ENCODE measurements around the gene SFXN1. TPM values are rescaled to one million over a fixed set of nuclear protein-coding genes. Genes with fewer than 3 reads are reported as not detected.
A peak's percentile ranks its signal among the peaks of the same experiment; 100 is the strongest.
"Not testable (repeated sequence)": the region's sequence is repeated elsewhere in the genome, so short reads cannot be mapped to it uniquely, and the experiment has no call there.

SFXN1 gene, protein sequence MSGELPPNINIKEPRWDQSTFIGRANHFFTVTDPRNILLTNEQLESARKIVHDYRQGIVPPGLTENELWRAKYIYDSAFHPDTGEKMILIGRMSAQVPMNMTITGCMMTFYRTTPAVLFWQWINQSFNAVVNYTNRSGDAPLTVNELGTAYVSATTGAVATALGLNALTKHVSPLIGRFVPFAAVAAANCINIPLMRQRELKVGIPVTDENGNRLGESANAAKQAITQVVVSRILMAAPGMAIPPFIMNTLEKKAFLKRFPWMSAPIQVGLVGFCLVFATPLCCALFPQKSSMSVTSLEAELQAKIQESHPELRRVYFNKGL
- total RNA-seq, result 81.3 TPM

DNA sequence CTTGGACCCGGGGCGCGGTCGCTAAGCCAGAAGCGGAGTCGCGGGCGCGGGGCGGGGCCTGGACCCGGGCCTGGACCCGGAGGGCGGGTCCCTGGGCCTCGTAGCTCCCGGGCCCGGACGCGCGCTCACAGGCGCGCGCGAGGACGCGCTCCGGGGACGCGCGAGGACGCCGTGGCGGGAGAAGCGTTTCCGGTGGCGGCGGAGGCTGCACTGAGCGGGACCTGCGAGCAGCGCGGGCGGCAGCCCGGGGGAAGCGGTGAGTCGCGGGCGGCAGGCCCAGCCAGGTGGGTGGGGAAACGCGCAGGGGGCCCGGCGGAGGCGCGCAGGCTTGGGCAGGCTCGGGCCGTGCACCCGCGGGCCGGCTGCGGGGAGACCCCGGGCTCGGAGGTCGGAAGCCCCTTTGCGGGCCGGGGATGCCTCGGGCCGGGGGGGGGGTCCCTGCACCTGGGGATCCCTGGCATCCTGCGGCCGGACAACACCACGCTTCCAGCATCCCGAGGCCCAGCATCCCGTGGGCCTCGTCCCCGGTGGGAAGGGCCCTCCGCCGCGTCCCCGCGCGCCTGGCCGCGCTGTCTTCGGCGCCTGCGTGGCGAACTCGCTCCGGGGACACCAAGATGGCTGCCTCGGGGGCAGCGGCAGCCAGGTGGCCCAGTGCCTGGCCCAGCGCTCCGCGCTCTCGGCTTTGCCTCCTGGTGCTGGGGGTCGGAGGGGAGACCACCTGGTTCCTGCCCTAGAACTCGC lies at the start of gene SFXN1:
Gene SFXN1 (plus strand): TSS at position 177 of the 741 bp plus-strand sequence. CDS start 13,544 bp downstream, outside the sequence.
- peak; percentile 56 to 60 (median 57) for DNase-seq (ENCODE audit: low read depth in 2 of 3, low spot score in 2 of 3)

- DNase-seq (ENCODE audit: low read depth in 2 of 3, low spot score in 2 of 3), result no peak
Observed at GRCh38 chr5:175434800-175435199, 43.6 kb upstream of the SFXN1 start.

DNA sequence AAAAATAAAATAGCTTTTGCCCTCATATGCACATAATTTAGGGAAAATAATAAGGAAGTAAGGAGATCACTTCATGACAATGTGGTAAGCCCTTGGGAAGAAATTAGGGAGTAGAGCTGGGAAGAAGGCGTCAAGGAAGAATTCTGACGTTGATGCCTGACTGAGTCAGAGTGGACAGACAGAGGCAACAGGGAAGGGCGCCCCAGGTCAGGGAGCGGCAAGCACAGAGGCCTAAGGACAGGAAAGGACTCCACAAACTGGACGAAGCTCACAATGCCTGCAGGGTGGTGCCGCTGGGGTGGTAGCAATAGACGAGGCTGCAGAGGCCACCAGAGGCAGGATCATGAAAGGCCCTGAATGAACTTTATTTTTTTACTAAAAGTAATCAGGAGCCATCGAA lies 42.0 kb upstream of the SFXN1 start:
- DNase-seq (ENCODE audit: low read depth in 2 of 3, low spot score in 2 of 3), result no peak

DNA sequence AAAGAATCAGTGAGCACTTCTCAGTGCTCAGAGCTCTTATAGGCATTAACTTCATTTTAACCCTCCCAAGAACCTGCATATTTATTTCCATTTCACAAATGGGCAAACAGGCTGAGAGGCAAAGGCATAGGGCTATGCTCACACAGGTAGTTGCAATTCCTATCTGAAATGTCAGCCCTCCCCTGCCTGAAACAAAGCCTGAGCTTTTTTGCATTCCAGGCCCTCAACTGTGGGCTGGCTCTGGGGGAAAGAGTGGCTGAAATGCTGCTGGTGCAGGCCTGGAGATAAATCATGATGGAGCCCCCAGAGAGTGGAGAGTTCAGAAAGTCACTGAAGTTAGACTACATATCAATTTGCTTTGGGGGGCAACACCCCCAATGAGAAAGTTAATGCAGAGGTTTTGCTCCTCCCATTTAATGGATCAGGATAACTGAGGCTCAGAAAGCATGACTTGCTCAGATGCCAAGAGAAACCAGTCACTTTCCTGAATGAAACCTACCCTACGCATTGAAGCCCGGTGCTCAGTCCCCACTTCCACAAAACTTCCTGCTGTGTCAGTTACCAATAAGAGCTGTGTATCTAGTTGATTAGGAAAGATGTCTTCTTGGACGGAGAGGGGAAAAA lies 40.0 kb upstream of the SFXN1 start:
- DNase-seq (ENCODE audit: low read depth in 2 of 3, low spot score in 2 of 3), result no peak

GRCh38 chr5:175443514-175444059 lies 34.8 kb upstream of the SFXN1 start:
- no peak for DNase-seq (ENCODE audit: low read depth in 2 of 3, low spot score in 2 of 3)

GRCh38 chr5:175444060-175444904 lies 34.1 kb upstream of the SFXN1 start, which contains the start of gene DRD1:
Gene DRD1, minus strand, starts transcription at chr5:175444182. Its CDS starts 1,083 bp downstream, at chr5:175443099.
- DNase-seq (ENCODE audit: low read depth in 2 of 3, low spot score in 2 of 3), result peak in 2 of 3 donors; percentile 24 to 49

GRCh38 chr5:175444905-175445456 lies 33.4 kb upstream of the SFXN1 start:
- peak in 1 of 3 donors; percentile 5 for DNase-seq (ENCODE audit: low read depth in 2 of 3, low spot score in 2 of 3)

DNA sequence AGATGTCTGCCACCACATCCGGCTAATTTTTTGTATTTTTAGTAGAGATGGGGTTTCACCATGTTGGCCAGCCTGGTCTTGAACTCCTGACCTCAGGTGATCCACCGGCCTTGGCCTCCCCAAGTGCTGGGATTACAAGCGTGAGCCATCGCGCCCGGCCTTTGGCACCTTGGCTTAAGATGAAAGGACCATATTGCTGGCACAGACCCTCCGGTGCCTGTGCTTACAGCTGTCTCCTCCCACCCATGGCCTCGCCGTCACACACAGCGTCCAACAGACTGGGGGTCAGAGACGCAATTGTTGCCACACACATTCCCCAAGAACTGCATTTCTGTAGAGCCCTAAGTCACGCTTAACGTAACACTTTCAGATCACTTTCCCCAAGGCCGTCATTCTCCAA lies 32.0 kb upstream of the SFXN1 start:
- DNase-seq (ENCODE audit: low read depth in 2 of 3, low spot score in 2 of 3), result not testable (repeated sequence)

GRCh38 chr5:175447571-175447970 lies 30.8 kb upstream of the SFXN1 start:
- no peak for DNase-seq (ENCODE audit: low read depth in 2 of 3, low spot score in 2 of 3)

- DNase-seq (ENCODE audit: low read depth in 2 of 3, low spot score in 2 of 3), result no peak
Observed at GRCh38 chr5:175448276-175448675, 30.1 kb upstream of the SFXN1 start.

DNA sequence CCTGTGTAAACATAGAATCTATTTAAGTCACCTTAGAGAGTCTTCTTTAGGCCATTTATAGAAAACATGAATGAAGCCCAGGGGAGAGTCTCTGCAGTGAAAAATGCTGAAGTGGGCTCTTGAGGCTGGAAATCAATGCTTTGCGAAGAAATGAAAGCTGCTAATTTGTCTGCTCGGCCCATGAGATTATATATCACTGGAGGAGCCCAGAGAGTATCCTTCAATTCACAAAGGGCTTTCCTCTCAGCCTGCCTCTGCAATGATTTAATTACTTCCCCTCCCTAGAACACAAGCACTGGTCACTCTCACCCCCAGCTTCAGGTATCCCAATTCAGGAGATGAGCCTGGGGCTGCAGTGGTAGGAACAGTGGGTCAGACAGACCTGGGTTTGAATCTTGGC lies 26.2 kb upstream of the SFXN1 start:
- DNase-seq (ENCODE audit: low read depth in 2 of 3, low spot score in 2 of 3), result no peak

- DNase-seq (ENCODE audit: low read depth in 2 of 3, low spot score in 2 of 3), result not testable (repeated sequence)
Observed at GRCh38 chr5:175454338-175454737, 24.0 kb upstream of the SFXN1 start.

DNA sequence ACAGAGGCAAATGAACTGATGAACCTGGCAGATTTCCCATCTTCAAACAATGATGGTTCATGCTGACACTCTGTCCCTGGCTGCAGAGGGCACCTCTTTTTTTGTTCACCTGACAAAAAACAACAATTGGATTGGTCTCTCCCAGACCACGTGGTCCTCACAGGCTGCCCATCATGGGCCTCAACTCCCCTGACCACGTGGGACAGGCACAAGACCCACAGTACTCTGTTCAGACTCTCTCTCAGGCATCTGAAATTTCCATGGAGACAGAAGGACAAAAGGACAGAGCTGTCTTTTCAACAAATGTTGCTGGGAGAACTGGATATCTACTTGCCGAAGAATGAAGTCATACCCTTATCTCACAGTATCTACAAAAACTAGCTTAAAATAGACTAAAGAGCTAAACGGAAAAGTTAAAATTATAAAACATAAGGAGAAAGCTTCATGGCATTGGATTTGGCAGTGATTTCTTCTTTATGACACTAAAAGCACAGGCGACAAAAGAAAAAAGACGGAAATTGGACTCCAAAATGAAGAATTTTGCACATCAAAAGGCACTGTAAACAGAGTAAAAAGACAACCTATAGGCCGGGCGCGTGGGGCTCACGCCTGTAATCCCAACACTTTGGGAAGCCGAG lies 22.1 kb upstream of the SFXN1 start:
- no peak for DNase-seq (ENCODE audit: low read depth in 2 of 3, low spot score in 2 of 3)

DNA sequence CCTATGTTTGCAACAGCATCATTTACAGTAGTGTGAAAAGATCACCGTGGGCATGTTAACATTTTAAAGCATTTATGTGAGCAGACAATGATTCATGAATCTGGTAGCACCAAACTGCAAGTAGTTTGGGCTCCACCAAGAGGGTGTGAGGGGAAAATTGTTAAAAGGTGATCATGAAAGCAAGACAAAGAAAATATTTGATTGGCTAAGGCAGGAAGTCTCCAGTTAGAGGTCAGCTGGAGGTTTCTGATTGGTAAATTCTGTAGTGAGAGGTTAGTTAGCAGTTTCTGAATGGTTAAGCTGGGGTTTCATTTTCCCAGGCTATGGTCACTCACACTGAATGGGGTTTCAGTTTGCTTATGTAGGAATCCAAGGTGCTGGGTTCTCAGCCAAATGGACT lies 20.9 kb upstream of the SFXN1 start:
- no peak for DNase-seq (ENCODE audit: low read depth in 2 of 3, low spot score in 2 of 3)

- peak in 1 of 3 donors; percentile 13 for DNase-seq (ENCODE audit: low read depth in 2 of 3, low spot score in 2 of 3)
Observed at GRCh38 chr5:175460126-175460525, 18.2 kb upstream of the SFXN1 start.

DNA sequence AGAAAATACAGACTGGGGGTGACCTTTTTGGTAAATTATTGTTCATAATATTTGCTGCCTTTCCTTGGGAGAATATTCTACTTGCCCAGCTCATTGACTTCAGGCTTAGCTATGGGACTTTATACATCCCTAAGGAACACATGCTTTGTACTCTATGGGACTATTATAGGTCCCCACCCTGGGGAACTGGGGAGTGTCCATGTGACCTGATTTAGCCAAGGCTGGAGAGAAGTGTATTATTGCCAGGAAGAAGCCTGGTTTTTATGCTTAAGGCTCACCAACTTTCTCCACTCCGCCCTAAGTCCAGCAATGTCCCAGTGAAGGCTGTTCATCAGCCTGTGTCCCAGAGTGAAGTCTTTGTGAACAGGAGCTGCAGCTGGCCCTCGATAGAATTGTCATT lies 17.8 kb upstream of the SFXN1 start:
- no peak for DNase-seq (ENCODE audit: low read depth in 2 of 3, low spot score in 2 of 3)

- no peak for DNase-seq (ENCODE audit: low read depth in 2 of 3, low spot score in 2 of 3)
Observed at GRCh38 chr5:175461370-175461769, 17.0 kb upstream of the SFXN1 start.

DNA sequence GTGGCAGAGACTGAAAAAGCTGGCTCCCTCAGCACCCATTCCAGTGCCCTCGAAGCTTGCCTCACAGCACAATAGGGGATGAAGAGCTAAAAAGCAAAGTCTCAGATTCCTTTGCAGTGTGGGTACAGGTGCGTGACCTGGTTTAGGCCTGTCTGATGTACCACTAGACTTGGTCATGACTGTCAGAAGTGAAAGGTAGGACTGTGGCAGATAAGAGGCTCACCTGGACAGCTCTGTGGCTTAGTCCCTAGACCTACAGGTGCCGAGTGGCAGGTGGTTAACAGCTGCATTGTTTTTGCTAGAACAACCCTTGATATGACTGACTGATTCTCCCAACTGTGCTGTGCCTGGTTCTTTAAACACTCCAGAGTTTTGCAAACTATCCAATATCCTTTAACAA lies 14.7 kb upstream of the SFXN1 start:
- no peak for DNase-seq (ENCODE audit: low read depth in 2 of 3, low spot score in 2 of 3)
